Endodermal cell (in vitro differentiated cells): ENCODE data around the gene SLC22A3. TPM values are rescaled to one million over a fixed set of nuclear protein-coding genes. Genes with fewer than 3 reads are reported as not detected.

ENCODE experiments used
- DNase-seq: peaks from one replicate; pipeline ENCODE4 v3.0.0-alpha.2; 2017
- H3K27ac ChIP-seq: 2 replicates; pipeline ENCODE4 v1.5.1; 2013; ENCODE audit warnings: mild to moderate bottlenecking, low read depth, low read length, moderate library complexity
- H3K27me3 ChIP-seq: 2 replicates; pipeline ENCODE4 v1.6.1; 2013; ENCODE audit warnings: mild to moderate bottlenecking, low read length, moderate library complexity; ENCODE audit not compliant: insufficient read depth, control insufficient read depth, poor library complexity, severe bottlenecking
- H3K36me3 ChIP-seq: 2 replicates; pipeline ENCODE4 v1.7.0; 2013; ENCODE audit warnings: mild to moderate bottlenecking, low read length, moderate library complexity; ENCODE audit not compliant: control insufficient read depth, insufficient read depth
- H3K4me1 ChIP-seq: one replicate; pipeline ENCODE4 v1.7.0; 2013; ENCODE audit warnings: low read length; ENCODE audit not compliant: control insufficient read depth, insufficient read depth
- H3K4me3 ChIP-seq: 2 replicates; pipeline ENCODE4 v1.5.1; 2013; ENCODE audit warnings: mild to moderate bottlenecking, low read length, moderate library complexity
- H3K9ac ChIP-seq: 2 replicates; pipeline ENCODE4 v1.6.1; 2013; ENCODE audit warnings: mild to moderate bottlenecking, low read length, moderate library complexity; ENCODE audit not compliant: poor library complexity, severe bottlenecking; ENCODE audit errors: extremely low read depth
- H3K9me3 ChIP-seq: 2 replicates; pipeline ENCODE4 v1.6.1; 2013; ENCODE audit warnings: mild to moderate bottlenecking, low read length, moderate library complexity; ENCODE audit not compliant: control insufficient read depth
- H3K27ac Mint-ChIP-seq: 2 replicates; pipeline ENCODE4 v1.8.0; 2020; ENCODE audit warnings: mixed read lengths
- H3K27me3 Mint-ChIP-seq: 2 replicates; pipeline ENCODE4 v1.8.0; 2021; ENCODE audit warnings: mild to moderate bottlenecking, mixed read lengths; ENCODE audit not compliant: insufficient read depth
- H3K36me3 Mint-ChIP-seq: 2 replicates; pipeline ENCODE4 v1.8.0; 2020; ENCODE audit warnings: low read depth, mixed read lengths
- H3K4me1 Mint-ChIP-seq: 2 replicates; pipeline ENCODE4 v1.8.0; 2020; ENCODE audit warnings: mixed read lengths
- H3K4me3 Mint-ChIP-seq: 2 replicates; pipeline ENCODE4 v1.8.0; 2020; ENCODE audit warnings: mild to moderate bottlenecking, moderate library complexity, mixed read lengths
- H3K9me3 Mint-ChIP-seq: 2 replicates; pipeline ENCODE4 v1.8.0; 2020; ENCODE audit warnings: mild to moderate bottlenecking, mixed read lengths
- WGBS, 2 experiments: methylation state at CpG; one replicate each; pipeline versions ENCODE4 v1.1.5 to v1.1.7; 2013; ENCODE audit warnings: missing lambda C conversion rate in 2 of 2, mixed read lengths in 1 of 2; ENCODE audit not compliant: insufficient coverage in 1 of 2, insufficient read length in 1 of 2; 5-methylcytosine and 5-hydroxymethylcytosine counted together
- total RNA-seq, 2 donors: library from RNA; stranded (reverse); fragmentation: NEBNext Ultra II Directional in 1 of 2; extraction: Animal tissue kit (Norgen Biotek cat#: 25700) in 1 of 2; gene quantifications; 2 replicates in 1 of 2; 3 replicates in 1 of 2; pipeline ENCODE4 v1.2.1, GENCODE V29; 2021
- TF ChIP-seq, protein P1 (sequence below): fragments of 200-600 bp; sonication (generic); conservative IDR thresholded peaks from 2 replicates; pipeline ENCODE4 v1.5.0; 2021; ENCODE audit warnings: antibody characterized with exemption, mild to moderate bottlenecking

The SLC22A3 gene
- total RNA-seq, 2 donors from 2014 or later: 3.1 to 7.4 TPM

DNA sequence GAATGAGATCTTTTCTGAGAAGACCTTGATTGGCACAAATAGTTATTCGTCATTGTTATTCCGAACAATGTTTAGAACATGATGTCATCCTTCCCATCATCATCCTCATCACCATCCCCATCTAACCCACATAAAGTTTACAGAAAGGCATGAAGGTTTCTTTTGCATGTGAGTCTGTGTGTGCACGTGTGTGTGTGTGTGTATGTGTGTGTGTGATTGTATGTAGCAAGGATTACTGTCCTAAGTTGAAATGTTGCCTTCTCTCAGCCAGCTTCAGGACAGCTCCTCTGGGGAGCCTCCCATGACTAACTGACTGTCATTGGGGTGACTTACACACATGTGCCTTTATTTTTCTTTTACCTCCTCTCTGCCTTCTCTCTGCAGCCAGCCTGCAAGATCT is 113.5 kb downstream of the SLC22A3 start:
- Histone ChIP-seq H3K27me3 (no peaks in the 10 kb centered on the region), H3K9ac (no peak overlapping the region), H3K9me3 (no peaks in the 10 kb centered on the region), H3K4me3 (no peak overlapping the region), H3K4me1 (no peaks in the 10 kb centered on the region), H3K36me3 (no peaks in the 10 kb centered on the region), H3K27ac (no peak overlapping the region)
- H3K27me3 Mint-ChIP-seq: no peaks in the 10 kb centered on the region
- 71 to 95% methylated on average over 1 to 3 of the region's 3 CpGs for WGBS, 2 experiments
- no peak overlapping the region for H3K4me3 Mint-ChIP-seq
- H3K27ac Mint-ChIP-seq: no peak overlapping the region
- TF ChIP-seq, protein P1, sequence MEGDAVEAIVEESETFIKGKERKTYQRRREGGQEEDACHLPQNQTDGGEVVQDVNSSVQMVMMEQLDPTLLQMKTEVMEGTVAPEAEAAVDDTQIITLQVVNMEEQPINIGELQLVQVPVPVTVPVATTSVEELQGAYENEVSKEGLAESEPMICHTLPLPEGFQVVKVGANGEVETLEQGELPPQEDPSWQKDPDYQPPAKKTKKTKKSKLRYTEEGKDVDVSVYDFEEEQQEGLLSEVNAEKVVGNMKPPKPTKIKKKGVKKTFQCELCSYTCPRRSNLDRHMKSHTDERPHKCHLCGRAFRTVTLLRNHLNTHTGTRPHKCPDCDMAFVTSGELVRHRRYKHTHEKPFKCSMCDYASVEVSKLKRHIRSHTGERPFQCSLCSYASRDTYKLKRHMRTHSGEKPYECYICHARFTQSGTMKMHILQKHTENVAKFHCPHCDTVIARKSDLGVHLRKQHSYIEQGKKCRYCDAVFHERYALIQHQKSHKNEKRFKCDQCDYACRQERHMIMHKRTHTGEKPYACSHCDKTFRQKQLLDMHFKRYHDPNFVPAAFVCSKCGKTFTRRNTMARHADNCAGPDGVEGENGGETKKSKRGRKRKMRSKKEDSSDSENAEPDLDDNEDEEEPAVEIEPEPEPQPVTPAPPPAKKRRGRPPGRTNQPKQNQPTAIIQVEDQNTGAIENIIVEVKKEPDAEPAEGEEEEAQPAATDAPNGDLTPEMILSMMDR: no peak
- no peaks in the 10 kb centered on the region for H3K9me3 Mint-ChIP-seq
- no peak for DNase-seq
- no peaks in the 10 kb centered on the region for H3K36me3 Mint-ChIP-seq
- H3K4me1 Mint-ChIP-seq: no peaks in the 10 kb centered on the region

DNA sequence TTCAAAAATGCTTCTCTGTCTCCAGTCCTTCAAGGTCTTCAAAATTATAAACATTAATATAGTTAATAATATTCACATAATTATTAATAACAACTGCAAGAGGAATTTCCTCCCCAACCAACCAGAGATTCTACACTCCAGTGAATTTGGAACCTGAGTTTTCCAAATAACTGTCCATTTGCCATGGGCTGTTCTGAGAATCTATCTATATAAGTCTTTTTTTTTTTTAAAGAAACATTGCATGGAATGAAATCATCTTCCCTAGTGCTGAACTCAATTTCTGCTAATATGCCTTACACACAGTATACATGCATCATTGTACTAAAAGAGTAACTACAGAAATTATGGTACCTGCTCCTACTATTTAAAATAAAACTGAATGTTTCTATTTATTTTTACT is 113.9 kb downstream of the SLC22A3 start:
- H3K9ac ChIP-seq: no peak overlapping the region
- no peaks in the 10 kb centered on the region for H3K9me3 ChIP-seq
- Mint-ChIP-seq H3K36me3 (no peaks in the 10 kb centered on the region), H3K4me3 (no peak overlapping the region), H3K27me3 (no peaks in the 10 kb centered on the region), H3K4me1 (no peaks in the 10 kb centered on the region), H3K27ac (no peak overlapping the region), H3K9me3 (no peaks in the 10 kb centered on the region)
- no peaks in the 10 kb centered on the region for H3K4me1 ChIP-seq
- H3K36me3 ChIP-seq: no peaks in the 10 kb centered on the region
- no peaks in the 10 kb centered on the region for H3K27me3 ChIP-seq
- DNase-seq: no peak
- TF ChIP-seq, protein P1: no peak
- H3K27ac ChIP-seq: no peak overlapping the region
- no peak overlapping the region for H3K4me3 ChIP-seq

DNA sequence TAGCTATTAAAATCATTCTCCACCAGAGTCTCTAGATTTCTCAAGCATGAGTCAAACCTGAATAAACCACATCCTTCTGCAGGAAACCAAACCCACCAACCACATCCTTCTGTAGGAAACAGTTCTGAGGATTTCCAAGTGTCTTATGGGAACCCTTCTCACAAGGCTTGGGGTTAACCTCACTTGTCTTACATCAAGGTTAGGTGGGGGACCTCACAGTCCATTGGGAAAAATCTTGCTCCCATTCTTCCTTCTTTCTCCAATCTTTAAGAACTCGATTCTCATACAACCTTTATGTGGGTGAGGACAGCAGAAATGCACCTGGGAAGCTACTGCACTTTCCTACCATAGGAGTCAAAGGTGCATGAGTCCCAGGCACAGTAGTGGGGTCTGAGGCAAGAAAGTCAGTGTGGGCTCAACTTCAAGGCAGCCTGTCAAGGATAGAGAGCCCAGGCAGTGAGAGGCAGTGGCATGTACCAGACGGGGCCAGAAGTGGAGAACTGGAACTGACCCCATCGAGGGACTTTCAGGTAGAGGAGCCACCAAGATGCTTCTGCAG is 114.5 kb downstream of the SLC22A3 start:
- Histone ChIP-seq H3K4me3 (no peak overlapping the region), H3K36me3 (no peaks in the 10 kb centered on the region), H3K4me1 (no peaks in the 10 kb centered on the region), H3K9me3 (no peaks in the 10 kb centered on the region), H3K27ac (no peak overlapping the region), H3K9ac (no peak overlapping the region), H3K27me3 (no peaks in the 10 kb centered on the region)
- 85 to 100% methylated on average over 1 to 3 of the region's 3 CpGs for WGBS, 2 experiments
- Mint-ChIP-seq H3K9me3 (no peaks in the 10 kb centered on the region), H3K27ac (no peak overlapping the region), H3K36me3 (no peaks in the 10 kb centered on the region), H3K4me3 (no peak overlapping the region), H3K27me3 (no peaks in the 10 kb centered on the region), H3K4me1 (no peaks in the 10 kb centered on the region)
- no peak for DNase-seq
- TF ChIP-seq, protein P1: no peak
